HG03558 (cell line): Measurements from ENCODE around the gene INPP5A.
"Not testable (repeated sequence)": the region's sequence is repeated elsewhere in the genome, so short reads cannot be mapped to it uniquely, and the experiment has no call there.

Experiments
- ATAC-seq: cut with Tn5 transposase; IDR thresholded peaks from one replicate; pipeline ENCODE4 v1.9.1; 2021; ENCODE audit warnings: moderate number of reproducible peaks; ENCODE audit not compliant: unreplicated experiment; ENCODE audit errors: extremely low read depth

Gene INPP5A

GRCh38 chr10:132557696-132558515, 20.3 kb downstream of the INPP5A start:
- no peak for ATAC-seq

GRCh38 chr10:132558516-132559413, 21.2 kb downstream of the INPP5A start:
- no peak for ATAC-seq

- ATAC-seq = no peak
These were observed 22.0 kb downstream of the INPP5A start for GRCh38 chr10:132559538-132559937.

- ATAC-seq = no peak
These were observed 22.7 kb downstream of the INPP5A start for GRCh38 chr10:132560241-132560731.

DNA sequence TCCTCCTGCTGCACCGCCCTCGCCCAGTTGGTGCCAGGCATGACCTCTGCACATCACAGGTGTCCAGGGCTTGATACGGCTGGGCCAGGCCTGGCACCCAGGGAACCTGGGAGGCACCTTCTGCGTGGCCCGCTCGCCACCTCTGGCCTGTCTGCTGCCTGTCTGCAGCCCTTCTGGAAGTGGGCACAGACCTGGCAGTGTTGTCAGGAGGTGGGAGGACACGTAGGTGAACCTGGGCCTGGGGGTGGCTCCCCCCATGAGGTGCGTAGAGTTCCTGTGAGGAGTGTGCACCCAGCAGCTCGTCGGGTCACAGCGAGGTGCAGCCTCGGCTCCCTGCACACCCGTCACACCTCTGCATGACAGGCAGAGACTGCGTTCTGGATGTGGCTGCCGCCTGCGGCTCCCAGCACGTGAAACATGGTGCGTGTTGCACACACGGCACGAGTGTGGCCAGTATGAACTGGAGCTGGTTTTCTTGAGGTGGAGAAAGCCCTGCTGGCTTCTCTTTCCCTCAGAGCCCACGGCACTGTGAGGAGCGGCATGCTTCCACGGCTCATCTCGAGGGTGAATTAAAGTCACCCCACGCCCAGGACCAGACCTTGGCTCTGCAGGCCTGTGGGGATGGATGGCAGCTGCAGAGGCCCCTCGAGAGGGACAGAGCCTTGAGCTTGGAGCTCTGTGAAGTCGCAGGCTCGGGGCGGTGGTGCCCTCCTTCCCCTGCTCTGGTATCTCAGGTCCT, 24.8 kb downstream of the INPP5A start:
- no peak for ATAC-seq

GRCh38 chr10:132562916-132563456, 25.4 kb downstream of the INPP5A start:
- ATAC-seq = no peak

DNA sequence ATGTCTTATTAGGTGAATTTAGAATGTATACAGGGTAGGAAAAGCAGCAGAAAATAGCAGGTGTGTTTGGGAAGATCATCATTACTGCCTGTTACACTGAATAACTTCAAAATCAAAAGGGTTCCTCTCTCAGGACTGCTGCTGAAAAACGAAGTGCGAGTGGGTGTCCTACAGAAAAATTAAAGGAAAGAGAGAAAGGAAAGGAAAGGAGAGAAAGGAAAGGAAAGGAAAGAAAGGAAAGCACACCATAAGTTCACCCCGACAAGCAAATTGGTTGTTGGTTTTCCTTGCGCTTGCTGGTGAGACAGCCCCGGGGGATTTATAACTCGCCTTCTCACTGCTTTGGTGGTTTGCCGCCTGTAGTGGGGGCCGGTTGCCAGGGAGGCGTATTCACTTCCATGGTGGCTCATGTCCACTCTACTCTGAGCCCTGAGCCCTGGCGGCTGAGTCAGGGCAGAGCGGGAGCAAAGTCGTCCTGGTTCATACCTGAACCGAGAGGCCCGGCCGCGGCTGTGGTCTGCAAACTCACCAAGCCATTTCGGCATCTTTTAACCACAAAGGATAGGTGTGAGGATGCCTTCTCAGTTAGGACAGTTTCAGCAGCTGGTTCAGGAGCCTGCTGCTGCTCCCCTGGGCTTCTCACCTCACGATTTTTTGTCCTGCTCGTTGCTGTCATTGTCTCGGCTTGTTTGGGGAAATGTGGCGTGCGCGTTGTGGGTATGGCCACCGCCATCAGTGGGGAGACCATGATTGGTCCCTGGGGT, 26.1 kb downstream of the INPP5A start:
- peak; percentile 81 for ATAC-seq

DNA sequence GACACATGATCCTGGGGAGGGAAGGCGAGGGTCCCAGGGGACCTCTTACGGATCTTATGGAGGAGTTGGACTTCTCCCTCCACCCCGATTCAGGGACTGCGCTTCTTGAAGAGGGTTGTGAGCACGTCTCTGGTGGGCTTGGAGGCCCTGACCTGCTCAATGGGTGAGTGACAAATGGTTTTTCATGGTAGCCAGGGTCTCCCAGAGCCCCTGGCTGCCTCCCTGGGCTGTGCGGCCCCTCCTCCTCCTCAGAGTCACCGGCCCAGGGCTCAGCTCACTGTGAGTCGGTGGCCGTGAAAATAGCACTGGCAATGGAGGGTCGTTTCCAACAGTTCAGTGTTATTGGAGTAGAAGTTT, 26.6 kb downstream of the INPP5A start:
- no peak for ATAC-seq

GRCh38 chr10:132564690-132565089, 27.1 kb downstream of the INPP5A start:
- ATAC-seq = no peak

DNA sequence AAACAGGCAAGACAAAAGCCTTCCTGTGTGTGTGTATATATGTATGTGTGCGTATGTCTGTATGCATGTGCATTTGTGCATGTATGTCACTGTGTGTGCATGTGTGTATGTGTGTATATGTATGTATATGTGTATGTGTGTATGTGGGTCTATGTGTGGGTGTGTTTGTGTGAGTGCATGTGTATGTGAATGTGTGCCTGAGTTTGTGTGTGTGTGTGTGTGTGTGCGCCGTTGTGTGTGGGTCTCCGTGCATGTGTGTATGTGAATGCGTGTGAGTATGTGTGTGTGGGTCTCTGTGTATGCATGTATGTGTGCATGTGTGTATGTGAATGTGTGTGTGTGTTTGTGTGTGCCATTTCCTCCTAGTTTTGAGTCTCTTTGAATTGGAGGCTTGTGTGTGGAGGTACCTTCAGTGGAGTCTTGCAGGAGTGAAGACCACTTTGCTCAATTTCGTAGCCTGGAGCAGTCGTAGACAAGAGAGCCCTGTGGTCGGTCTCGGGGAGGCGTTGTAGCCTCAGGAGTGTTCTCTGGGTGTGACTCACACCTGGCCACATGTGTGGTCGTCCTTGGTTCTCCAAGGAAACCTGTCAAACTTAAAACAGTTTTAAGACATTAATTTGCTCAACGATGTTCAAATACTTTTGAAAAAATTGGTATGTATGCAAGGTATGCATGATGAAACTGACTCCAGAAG, 28.1 kb downstream of the INPP5A start:
- ATAC-seq = no peak

- ATAC-seq = no peak
These were observed 29.3 kb downstream of the INPP5A start for GRCh38 chr10:132566892-132567291.

DNA sequence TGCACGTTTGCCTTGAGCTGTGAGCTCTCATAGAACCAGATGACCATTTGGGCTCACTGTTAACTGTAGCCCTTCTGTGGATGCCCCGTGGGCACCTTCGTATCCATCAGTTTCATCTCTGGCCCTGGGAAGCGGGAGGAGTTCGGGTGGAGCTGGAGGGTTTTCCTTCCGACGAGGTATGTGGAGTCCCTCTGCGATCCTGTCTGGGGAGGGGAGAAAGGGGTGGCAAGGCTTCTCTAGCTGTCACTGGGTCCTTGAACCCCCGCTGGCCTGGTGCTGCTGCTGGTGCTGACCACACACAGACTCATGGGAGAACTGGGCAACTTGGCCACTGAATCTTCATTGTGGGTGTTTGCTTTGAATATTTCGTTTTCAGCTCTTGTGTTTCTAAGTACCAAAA, 32.7 kb downstream of the INPP5A start:
- ATAC-seq = no peak

GRCh38 chr10:132570771-132571649, 33.4 kb downstream of the INPP5A start:
- ATAC-seq = no peak

DNA sequence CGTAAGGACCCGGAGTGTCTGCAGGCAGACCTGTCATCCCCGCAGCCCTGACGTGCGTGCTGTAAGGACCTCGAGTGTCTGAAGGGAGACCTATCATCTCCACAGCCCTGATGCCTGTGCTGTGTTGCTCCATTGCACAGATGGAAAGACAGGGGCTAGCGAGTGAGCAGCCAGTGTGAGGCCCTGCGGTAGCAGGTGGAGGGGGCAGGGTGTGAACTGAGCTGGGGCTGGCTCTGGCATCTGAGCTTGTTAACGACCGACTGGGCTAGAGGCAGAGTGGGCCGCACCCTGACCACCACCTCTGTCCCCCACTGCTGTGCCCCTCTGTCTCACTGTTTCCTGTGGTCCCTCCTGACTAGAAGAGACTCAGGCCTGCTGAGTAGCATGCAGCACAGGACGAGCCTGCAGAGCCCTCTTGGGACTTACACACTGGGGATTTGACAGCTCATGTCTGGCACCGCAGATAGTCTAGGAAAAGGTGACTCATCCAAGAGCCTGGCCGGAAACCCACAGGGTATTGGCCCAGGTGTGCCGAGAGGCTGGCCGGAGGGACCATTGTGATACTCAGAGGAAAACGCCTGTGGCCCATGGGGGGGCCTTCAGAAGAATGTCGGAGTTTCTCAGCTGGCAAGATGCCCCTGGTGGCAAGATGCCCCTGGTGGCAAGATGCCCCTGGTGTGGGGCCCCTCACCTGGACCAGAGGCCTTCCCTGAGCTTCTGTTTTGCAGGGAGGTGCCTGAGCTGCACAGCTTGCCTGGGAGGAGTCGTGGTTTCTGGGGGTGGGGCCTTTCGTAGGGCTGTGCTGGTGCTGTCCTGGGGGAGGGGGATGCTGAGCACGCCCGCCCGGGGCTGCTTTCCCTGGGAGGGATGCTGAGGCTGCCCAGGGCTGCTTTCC, 34.3 kb downstream of the INPP5A start:
- peak; percentile 58 for ATAC-seq

DNA sequence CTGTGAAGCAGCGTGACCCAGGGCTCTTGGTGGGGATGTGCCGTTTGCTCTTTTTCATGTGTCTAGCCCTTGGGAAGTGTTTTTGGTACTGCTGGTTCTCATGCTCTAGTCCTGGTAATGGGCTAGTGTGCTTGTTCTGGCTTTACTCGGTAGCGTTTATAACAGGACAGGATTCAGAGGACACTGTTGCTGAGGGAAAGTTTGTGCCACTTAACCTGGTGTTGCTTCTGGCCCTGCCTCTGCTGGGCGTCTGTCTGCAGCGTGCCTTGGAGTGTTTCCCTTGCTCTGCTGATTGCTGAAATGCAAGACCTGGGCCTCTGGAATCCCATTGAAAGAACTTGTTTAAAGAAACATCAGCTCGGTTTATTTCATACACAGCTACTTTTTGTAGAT, 35.0 kb downstream of the INPP5A start:
- peak; percentile 2 for ATAC-seq

- not testable (repeated sequence) for ATAC-seq
These were observed 35.4 kb downstream of the INPP5A start for GRCh38 chr10:132572946-132573345.

DNA sequence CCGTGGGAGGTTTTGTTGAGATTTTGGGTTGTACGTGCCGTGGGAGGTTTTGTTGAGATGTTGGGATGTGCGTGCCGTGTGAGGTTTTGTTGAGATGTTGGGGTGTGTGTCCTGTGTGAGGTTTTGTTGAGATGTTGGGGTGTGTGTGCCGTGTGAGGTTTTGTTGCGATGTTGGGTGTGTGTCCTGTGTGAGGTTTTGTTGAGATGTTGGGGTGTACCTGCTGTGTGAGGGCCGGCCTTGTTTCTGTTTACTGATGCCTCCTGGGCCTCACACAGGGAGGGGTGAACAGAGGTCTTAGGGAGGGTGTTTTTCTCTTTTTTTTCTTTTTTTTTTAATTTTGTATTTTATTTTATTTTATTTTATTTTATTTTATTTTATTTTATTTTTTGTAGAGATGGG, 36.7 kb downstream of the INPP5A start:
- ATAC-seq = no peak
